Cardiac muscle cell (in vitro differentiated cells and primary cell): ENCODE results near the gene DOCK1. TPM values are rescaled to one million over a fixed set of nuclear protein-coding genes. Genes with fewer than 3 reads are reported as not detected.

Experiments used
- DNase-seq, 2 donors: peaks; one replicate each; pipeline versions ENCODE4 v3.0.0 to v3.0.0-alpha.2; 2010 to 2017; ENCODE audit warnings: low read depth in 1 of 2, low spot score in 1 of 2
- H3K27ac ChIP-seq: fragments of 200-600 bp; sonication (generic); 2 replicates; pipeline ENCODE4 v1.5.1; 2016
- H3K27me3 ChIP-seq: fragments of 200-600 bp; sonication (generic); 2 replicates; pipeline ENCODE4 v1.6.0; 2016; ENCODE audit warnings: control low read depth
- H3K36me3 ChIP-seq: fragments of 200-600 bp; sonication (generic); 2 replicates; pipeline ENCODE4 v1.5.1; 2016; ENCODE audit warnings: control low read depth
- H3K4me1 ChIP-seq: fragments of 200-600 bp; sonication (generic); 2 replicates; pipeline ENCODE4 v1.8.1; 2017; ENCODE audit warnings: low read depth, mild to moderate bottlenecking, mixed run types
- H3K4me3 ChIP-seq: fragments of 200-600 bp; sonication (generic); 2 replicates; pipeline ENCODE4 v1.5.1; 2016; ENCODE audit warnings: mild to moderate bottlenecking
- H3K9me3 ChIP-seq: fragments of 200-600 bp; sonication (generic); 2 replicates; pipeline ENCODE4 v1.5.1; 2017; ENCODE audit warnings: low read depth, mild to moderate bottlenecking, control low read depth
- CTCF ChIP-seq: IDR thresholded peaks from 2 replicates; pipeline ENCODE4 v1.5.1; 2012; ENCODE audit warnings: low read depth, mild to moderate bottlenecking, low read length
- polyA plus RNA-seq: library from polyadenylated mRNA; unstranded; fragments of >200 nt; fragmentation: Nextera tagmentation; extraction: Ambion mirVana; gene quantifications from 2 replicates; pipeline ENCODE4 v1.2.1, GENCODE V29; 2016
- total RNA-seq: library from RNA; depleted of rRNA; stranded (reverse); fragments of >200 nt; gene quantifications from 2 replicates; pipeline ENCODE4 v1.2.3, GENCODE V29; 2016

Gene DOCK1
- total and polyA plus RNA-seq, 2 experiments from 2014 or later = 15.0 to 30.6 TPM

- Histone ChIP-seq H3K27me3 (no peaks in the 10 kb centered on the region), H3K27ac (no peak overlapping the region), H3K9me3 (no peaks in the 10 kb centered on the region), H3K36me3 (no peaks in the 10 kb centered on the region), H3K4me3 (no peak overlapping the region), H3K4me1 (peaks cover 8% of the 10 kb centered on the region)
- no peak for DNase-seq
- TF ChIP-seq CTCF = no peak
Measured at GRCh38 chr10:126917375-126917774, 12.1 kb downstream of the DOCK1 start.

GRCh38 chr10:126917975-126918908, 13.0 kb downstream of the DOCK1 start:
- DNase-seq = peak in 1 of 2 donors; percentile 36
- Histone ChIP-seq H3K4me1 (peaks cover 8% of the 10 kb centered on the region), H3K9me3 (no peaks in the 10 kb centered on the region), H3K4me3 (no peak overlapping the region), H3K27me3 (no peaks in the 10 kb centered on the region), H3K27ac (peak overlapping the region; percentile 28), H3K36me3 (no peaks in the 10 kb centered on the region)
- no peak for TF ChIP-seq CTCF

GRCh38 chr10:126919426-126919825, 14.2 kb downstream of the DOCK1 start:
- TF ChIP-seq CTCF = no peak
- Histone ChIP-seq H3K27me3 (no peaks in the 10 kb centered on the region), H3K4me1 (peaks cover 8% of the 10 kb centered on the region), H3K27ac (no peak overlapping the region), H3K9me3 (no peaks in the 10 kb centered on the region), H3K4me3 (no peak overlapping the region), H3K36me3 (no peaks in the 10 kb centered on the region)
- DNase-seq = no peak

- TF ChIP-seq CTCF = no peak
- Histone ChIP-seq H3K4me1 (peaks cover 8% of the 10 kb centered on the region), H3K27me3 (no peaks in the 10 kb centered on the region), H3K4me3 (no peak overlapping the region), H3K9me3 (no peaks in the 10 kb centered on the region), H3K27ac (no peak overlapping the region), H3K36me3 (no peaks in the 10 kb centered on the region)
- no peak for DNase-seq
Measured at GRCh38 chr10:126921162-126921561, 15.9 kb downstream of the DOCK1 start.

GRCh38 chr10:126921974-126922525, 16.8 kb downstream of the DOCK1 start:
- Histone ChIP-seq H3K4me3 (no peak overlapping the region), H3K9me3 (no peaks in the 10 kb centered on the region), H3K27ac (no peak overlapping the region), H3K27me3 (no peaks in the 10 kb centered on the region), H3K36me3 (no peaks in the 10 kb centered on the region), H3K4me1 (peaks cover 8% of the 10 kb centered on the region)
- no peak for TF ChIP-seq CTCF
- DNase-seq = peak in 1 of 2 donors; percentile 76
